GM12864 (cell line): Measurements from ENCODE around the gene PPY.
"Not testable (repeated sequence)": the region's sequence is repeated elsewhere in the genome, so short reads cannot be mapped to it uniquely, and the experiment has no call there.

Experiments used
- DNase-seq: peaks from one replicate; pipeline ENCODE4 v3.0.0-alpha.2; 2011; ENCODE audit warnings: low read depth
- H3K4me3 ChIP-seq: 2 replicates; pipeline ENCODE4 v1.5.1; 2011; ENCODE audit warnings: mild to moderate bottlenecking, low read depth, low read length, control low read depth
- TF ChIP-seq, protein P1 (sequence below): IDR thresholded peaks from 2 replicates; pipeline ENCODE4 v1.5.1; 2011; ENCODE audit warnings: low read depth, mild to moderate bottlenecking, moderate library complexity, low read length, control low read depth, inconsistent platforms; ENCODE audit errors: missing control alignments

Gene PPY

DNA sequence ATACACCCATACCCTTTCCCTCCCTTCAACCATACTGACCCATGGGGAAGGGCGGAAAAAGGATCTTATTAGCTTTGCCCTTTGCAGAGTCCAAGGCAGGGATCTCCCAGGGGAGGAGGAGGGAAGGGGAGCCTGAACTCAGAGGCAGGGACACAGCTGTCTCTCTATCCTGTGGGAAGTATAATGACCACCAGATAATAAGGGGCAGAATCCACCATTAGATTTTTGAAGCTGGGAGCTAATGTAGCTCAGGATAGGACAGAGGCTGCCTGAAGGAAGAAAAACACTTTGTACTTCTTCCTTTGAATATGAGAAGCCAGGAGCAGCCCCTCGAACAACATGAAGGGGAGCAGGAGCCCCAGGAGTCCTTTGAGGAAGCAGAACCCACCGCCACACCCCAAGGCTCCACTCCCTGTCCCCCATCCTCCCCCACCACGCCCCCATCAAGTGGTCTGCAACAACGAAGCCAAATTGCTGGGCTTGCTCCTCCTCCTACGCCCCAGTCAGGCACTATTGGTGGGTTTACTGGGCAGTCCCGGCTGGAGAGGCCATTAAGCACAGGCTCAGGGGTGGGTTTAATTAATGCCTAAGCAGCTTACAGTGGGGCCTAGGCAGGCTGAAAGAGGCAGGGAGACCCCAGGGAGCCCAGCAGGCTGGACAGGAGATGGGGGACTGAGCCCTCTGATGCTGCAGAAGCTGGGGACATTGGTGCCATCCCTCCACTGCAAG lies 40.3 kb downstream of the PPY start:
- TF ChIP-seq, protein P1, sequence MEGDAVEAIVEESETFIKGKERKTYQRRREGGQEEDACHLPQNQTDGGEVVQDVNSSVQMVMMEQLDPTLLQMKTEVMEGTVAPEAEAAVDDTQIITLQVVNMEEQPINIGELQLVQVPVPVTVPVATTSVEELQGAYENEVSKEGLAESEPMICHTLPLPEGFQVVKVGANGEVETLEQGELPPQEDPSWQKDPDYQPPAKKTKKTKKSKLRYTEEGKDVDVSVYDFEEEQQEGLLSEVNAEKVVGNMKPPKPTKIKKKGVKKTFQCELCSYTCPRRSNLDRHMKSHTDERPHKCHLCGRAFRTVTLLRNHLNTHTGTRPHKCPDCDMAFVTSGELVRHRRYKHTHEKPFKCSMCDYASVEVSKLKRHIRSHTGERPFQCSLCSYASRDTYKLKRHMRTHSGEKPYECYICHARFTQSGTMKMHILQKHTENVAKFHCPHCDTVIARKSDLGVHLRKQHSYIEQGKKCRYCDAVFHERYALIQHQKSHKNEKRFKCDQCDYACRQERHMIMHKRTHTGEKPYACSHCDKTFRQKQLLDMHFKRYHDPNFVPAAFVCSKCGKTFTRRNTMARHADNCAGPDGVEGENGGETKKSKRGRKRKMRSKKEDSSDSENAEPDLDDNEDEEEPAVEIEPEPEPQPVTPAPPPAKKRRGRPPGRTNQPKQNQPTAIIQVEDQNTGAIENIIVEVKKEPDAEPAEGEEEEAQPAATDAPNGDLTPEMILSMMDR, result no peak
- DNase-seq, result no peak
- no peak overlapping the region for H3K4me3 ChIP-seq

DNA sequence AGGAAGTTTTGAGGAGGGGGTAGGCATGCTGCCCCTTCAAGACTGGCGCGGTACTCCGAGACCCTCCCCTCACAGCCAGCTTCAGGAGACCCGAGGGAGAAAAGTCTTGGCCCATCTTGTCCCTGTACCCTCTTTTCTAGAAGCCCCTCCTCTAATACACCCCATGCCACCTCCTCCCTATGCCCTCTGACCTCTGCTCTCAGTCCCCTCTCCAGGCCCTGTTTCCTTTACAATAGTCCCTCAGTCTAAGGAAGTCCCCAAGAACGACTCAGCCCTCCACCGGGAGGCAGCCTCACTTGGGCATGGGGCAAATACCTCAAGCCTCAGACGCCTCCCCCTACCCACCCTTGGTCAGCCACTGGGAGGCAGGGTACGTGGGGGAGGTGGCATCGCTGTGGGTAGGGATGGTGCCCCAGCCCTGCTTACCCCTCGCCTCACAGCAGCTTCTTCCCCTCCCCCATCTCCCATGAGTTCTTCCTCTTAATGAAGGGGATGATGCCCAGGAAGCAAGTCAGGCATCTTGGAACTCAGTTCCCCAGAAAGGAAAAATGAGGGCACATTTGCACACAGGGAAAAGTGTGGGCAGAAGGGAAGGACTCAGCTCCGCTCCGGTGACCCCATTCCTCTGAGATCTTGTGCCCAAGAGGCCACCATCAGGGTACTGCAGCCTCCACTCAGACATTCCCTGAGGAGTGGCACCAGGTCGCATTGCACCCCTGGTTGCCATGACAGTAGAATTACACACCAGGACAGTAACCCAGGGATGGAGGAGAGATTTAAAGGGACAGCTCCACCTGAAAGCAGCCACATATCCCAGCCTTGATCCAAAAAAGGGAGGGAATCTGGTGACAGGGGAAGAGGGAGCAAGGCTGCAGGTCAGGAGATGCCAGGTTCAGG lies 41.2 kb downstream of the PPY start:
- peak overlapping the region; percentile 5; the same call in 1 of the 2 replicates for H3K4me3 ChIP-seq
- DNase-seq, result no peak
- TF ChIP-seq, protein P1, result no peak

DNA sequence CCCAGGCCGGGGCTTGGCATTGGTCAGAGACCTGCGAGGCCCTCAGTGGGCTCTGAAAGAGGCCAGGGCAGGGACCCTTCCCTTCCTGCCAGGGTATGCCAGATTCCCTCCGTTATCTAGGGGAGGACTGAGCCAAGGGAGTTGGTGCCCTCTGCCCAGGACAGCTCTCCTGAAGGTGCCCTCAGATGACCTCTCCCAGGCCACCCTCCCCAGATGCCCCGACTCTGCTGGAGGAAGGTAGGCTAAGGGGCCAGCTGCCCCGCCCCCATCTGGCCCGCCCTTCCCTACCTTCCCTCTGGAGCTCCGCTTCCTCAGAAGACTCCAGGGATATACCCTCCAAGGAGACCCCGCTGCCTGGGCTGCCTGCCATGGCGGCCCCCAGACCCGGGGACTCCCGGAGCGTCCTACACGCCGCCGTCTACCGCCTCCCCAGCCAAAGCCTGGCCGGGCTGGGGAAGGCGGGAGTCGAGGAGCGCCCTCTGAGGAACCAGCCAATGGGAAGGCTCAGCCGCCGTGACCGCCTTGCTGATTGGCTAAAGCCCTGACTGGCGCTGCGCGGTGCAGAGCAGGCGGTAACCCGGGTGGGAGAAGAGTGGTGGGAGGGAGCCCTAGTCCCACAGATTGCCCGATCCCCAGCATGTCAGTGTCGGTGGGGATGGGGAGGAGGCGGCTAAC lies 42.0 kb downstream of the PPY start:
- no peak for DNase-seq
- peak overlapping the region; percentile 29 for H3K4me3 ChIP-seq
- TF ChIP-seq, protein P1, result no peak

DNA sequence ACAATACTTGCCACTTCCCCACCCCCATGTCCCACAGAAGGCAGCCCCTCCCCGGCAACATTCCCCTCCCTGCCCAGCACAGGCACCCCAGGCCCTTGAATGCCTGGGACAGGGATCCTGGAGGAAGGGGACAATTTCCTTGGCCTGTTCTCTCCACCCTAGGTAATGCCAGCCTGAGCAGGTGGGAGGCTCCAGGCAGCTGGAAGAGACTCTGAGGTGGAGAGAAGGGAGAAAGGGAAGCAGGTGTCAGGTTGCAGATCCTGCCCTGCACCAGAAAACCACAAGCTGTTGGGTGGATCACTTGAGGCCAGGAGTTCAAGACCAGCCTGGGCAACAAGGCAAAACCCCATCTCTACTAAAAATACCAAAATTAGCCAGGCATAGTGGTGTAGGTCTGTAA lies 43.8 kb downstream of the PPY start:
- H3K4me3 ChIP-seq, result no peak overlapping the region
- DNase-seq, result no peak
- TF ChIP-seq, protein P1, result no peak

DNA sequence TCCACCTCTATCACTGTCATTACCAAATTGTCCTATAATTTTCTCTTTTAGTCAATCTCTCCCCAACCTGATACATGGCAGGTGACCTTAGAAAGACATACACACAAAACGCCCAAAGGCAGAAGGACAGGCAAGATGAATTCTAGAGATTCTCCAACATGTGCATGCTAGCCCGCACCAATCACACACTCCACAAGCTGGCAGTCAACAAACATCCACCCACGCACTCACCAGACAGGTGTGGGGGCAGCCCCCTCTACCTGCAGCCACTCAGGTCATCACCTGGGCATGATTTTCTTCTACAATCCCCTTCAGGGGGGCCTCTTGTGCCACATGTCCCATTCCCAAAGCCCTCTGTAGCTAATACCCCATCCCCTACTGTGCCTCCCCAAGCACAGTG lies 44.4 kb downstream of the PPY start:
- no peak for DNase-seq
- TF ChIP-seq, protein P1, result no peak
- no peak overlapping the region for H3K4me3 ChIP-seq

DNA sequence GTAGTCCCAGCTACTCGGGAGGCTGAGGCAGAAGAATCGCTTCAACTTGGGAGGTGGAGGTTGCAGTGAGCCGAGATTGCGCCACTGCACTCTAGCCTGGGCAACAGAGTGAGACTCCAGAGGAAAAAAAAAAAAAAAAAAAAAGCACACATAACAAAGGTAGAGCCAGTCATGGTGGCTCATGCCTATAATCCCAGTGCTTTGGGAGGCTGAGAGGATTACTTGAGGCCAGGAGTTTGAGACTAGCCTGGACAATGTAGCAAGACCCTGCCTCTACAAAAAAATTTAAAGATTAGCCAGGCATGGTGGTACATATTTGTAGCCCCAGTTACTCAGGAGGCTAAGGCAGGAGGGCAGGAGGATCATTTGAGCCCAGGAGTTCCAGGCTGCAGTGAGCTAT lies 47.8 kb downstream of the PPY start:
- H3K4me3 ChIP-seq, DNase-seq: not testable (repeated sequence)

DNA sequence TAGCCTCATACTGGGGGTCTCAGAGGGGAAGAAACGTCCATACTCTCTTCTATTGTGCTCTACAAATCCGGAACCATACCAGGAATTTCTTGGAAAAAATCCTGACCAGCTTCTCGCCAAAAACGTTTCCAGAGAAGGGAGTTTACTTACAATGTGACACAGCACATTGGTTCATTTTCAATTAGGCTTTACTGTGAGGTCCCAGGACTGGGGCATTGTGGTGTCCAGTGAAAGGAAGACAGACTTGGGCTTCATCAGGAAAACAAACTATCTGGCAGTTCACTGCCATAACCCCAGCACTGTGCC lies 49.7 kb downstream of the PPY start:
- no peak overlapping the region for H3K4me3 ChIP-seq
- TF ChIP-seq, protein P1, result no peak
- no peak for DNase-seq
